NCI-H2107 (cell line): ENCODE results near the gene CEACAM8.
"Not testable (repeated sequence)": the region's sequence is repeated elsewhere in the genome, so short reads cannot be mapped to it uniquely, and the experiment has no call there.

ENCODE experiments used
- DNase-seq: peaks from one replicate; lab custom pipeline; 2025; lab: John Stamatoyannopoulos, UW

Gene CEACAM8

GRCh38 chr19:42542791-42543190 is 51.9 kb downstream of the CEACAM8 start:
- no peak for DNase-seq

GRCh38 chr19:42540071-42540553 is 54.6 kb downstream of the CEACAM8 start:
- DNase-seq, result no peak

GRCh38 chr19:42538841-42539709 is 55.6 kb downstream of the CEACAM8 start:
- DNase-seq, result no peak

- not testable (repeated sequence) for DNase-seq
These were observed 59.4 kb downstream of the CEACAM8 start for GRCh38 chr19:42535276-42535675.

- DNase-seq, result no peak
These were observed 60.3 kb downstream of the CEACAM8 start for GRCh38 chr19:42534391-42534790.

DNA sequence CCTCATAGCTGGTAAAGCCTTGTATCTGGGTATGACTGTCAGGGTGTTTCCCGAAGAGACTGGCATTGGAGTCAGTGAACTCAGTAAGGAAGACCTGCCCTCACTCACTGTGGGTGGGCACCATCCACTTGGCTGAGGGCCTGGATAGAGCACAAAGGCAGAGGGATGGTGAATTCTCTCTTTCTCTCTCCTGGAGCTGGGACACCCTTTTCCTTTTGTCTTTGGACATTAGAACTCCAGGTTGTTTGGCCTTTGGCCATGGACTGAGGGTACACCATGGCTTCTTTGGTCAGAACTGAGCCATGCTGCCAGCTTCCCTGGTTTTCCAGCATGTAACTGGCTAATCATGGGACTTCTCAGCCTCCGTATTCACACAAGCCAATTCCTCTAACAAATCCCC is 61.8 kb downstream of the CEACAM8 start:
- no peak for DNase-seq

DNA sequence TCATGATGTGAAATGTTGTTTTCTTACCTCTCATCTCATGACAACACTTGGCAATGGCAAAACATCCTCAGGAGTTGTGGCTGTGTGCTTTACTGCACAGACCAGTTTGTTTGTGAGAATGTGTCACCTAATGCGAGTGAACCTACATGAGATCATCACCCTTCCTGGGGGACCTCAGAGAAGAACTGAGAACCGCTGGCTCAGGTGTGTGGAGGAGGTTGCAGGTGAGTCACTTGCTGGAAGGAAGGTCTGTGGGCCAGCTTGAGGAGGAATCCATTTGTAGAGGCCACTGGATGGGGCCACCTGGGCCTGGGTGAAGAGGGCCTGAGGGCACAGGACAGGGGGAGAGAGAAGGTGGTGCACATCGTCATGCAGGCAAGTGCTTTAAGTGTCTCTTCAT is 63.4 kb downstream of the CEACAM8 start:
- DNase-seq, result no peak
